Loucy (cell line): ENCODE results near the gene SYNGR3.

Experiments
- CTCF ChIP-seq: fragments of 200-600 bp; sonication (generic); conservative IDR thresholded peaks from 2 replicates; pipeline ENCODE4 v1.5.1; 2014; ENCODE audit warnings: mild to moderate bottlenecking, antibody characterized with exemption, low read length
- EZH2phosphoT487 ChIP-seq: fragments of 200-600 bp; IDR thresholded peaks from 2 replicates; pipeline ENCODE4 v1.6.1; 2018; ENCODE audit warnings: antibody characterized with exemption, mild to moderate bottlenecking, moderate library complexity, borderline replicate concordance

GRCh38 chr16:2013527-2013926 is 23.8 kb downstream of the SYNGR3 start:
- TF ChIP-seq CTCF (no peak), EZH2phosphoT487 (no peak)
